ENCODE data around the gene BTAF1.

- no peak for TF ChIP-seq CTCF (IDR thresholded peaks at IDR 0.05; ENCODE audit: poor library complexity)
- TF ChIP-seq EZH2 (IDR thresholded peaks at IDR 0.05; ENCODE audit: borderline replicate concordance), result no peak
- TF ChIP-seq EZH2phosphoT487 (IDR thresholded peaks at IDR 0.05; ENCODE audit: low read depth, severe bottlenecking, unreplicated experiment), result no peak
Observed at GRCh38 chr10:91923371-91924211, at the start of gene BTAF1.

Measured in hepatocyte (in vitro differentiated cells).